ENCODE results near the gene UNC50. TPM values are rescaled to one million over a fixed set of nuclear protein-coding genes. Genes with fewer than 3 reads are reported as not detected.
A peak's percentile ranks its signal among the peaks of the same experiment; 100 is the strongest.

Gene UNC50
- total and polyA plus RNA-seq, 2 donors from 2014 or later: 53.2 to 58.0 TPM

DNA sequence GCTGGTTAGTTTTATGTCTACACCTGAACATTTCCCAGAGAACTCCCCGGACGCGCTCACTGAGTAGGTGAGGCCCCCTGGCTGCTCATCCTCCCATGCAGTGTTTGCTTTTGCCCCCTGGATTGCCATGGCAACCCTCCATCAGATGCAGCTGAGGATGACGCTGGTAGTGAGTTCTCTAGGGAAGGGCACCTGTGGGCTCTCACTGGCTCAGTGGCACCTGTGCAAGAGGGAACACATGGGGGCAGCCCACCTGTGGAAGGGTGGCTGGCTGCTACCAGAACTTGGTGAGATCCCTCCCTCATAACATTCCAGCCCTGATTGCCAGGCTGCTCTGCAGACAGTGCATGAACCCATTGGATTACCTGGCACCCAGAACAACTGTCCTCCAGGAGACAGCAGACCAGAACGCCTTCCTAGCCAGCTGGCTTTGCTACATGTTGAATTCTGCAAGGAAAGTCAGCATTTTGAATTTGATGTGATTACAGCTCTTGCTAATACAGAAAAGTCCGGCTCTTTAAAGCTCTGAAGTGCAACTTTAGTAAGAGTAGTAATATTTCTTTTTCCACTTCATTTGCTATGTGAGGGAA lies 21.7 kb upstream of the UNC50 start:
- no peaks in the 10 kb centered on the region for H3K9me3 ChIP-seq (ENCODE audit: control insufficient read depth in 2 of 3, insufficient read depth in 1 of 3, low read length in 3 of 3)
- DNase-seq: peak in 3 of 5 donors; percentile 56 to 74 (median 74)
- H3K27ac ChIP-seq (ENCODE audit: low read depth in 2 of 2, low read length in 2 of 2): no peak overlapping the region
- peaks cover 0 to 13% (median 9%) of the 10 kb centered on the region in 3 donors for H3K36me3 ChIP-seq (ENCODE audit: control insufficient read depth in 2 of 3, insufficient read depth in 3 of 3, low read length in 3 of 3)
- H3K4me3 ChIP-seq (ENCODE audit: low read length in 3 of 3): no peak overlapping the region
- intact Hi-C loops (cut with DNase I): no loop called here
- FAIRE-seq: no peak
- TF ChIP-seq, protein P1, sequence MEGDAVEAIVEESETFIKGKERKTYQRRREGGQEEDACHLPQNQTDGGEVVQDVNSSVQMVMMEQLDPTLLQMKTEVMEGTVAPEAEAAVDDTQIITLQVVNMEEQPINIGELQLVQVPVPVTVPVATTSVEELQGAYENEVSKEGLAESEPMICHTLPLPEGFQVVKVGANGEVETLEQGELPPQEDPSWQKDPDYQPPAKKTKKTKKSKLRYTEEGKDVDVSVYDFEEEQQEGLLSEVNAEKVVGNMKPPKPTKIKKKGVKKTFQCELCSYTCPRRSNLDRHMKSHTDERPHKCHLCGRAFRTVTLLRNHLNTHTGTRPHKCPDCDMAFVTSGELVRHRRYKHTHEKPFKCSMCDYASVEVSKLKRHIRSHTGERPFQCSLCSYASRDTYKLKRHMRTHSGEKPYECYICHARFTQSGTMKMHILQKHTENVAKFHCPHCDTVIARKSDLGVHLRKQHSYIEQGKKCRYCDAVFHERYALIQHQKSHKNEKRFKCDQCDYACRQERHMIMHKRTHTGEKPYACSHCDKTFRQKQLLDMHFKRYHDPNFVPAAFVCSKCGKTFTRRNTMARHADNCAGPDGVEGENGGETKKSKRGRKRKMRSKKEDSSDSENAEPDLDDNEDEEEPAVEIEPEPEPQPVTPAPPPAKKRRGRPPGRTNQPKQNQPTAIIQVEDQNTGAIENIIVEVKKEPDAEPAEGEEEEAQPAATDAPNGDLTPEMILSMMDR (IDR thresholded peaks at IDR 0.05; ENCODE audit: borderline replicate concordance, extremely low read depth, insufficient read depth): no peak
- no peaks in the 10 kb centered on the region for H3K4me1 ChIP-seq (ENCODE audit: control insufficient read depth in 2 of 3, insufficient read depth in 2 of 3, low read depth in 1 of 3, low read length in 3 of 3)
- H3K27me3 ChIP-seq (ENCODE audit: control insufficient read depth, insufficient read depth, low read length): no peaks in the 10 kb centered on the region
- H3K9ac ChIP-seq (ENCODE audit: low read length in 3 of 3): no peak overlapping the region

DNA sequence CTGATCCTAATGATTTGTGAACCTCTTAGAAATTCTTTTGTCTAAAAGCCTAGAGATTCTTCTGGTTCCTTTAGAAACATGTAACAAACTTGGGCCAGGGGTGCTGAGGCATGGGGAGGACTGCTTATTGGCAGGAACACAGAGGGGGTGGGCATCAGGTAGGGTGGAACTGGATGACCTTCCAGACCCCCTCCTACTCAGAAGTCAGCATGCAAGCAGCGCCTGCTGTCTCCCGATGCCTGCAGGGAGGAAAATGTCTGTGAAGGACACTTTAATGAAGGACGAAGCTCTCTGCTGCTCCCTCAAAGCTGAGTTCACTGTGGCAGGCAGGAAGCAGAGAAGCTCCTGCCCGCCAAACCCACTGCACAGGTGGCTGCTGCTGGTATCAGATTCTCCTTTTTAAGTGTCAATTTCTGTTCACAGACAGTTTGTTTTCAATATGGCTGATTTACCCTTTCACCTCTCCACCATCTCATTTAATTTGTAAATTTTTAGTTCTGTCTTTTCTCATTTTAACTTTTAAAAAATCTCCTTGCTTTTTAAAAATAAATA lies 19.4 kb upstream of the UNC50 start:
- Histone ChIP-seq H3K36me3 (ENCODE audit: control insufficient read depth in 2 of 3, insufficient read depth in 3 of 3, low read length in 3 of 3) (peaks cover 0 to 5% (median 3%) of the 10 kb centered on the region in 3 donors), H3K27ac (ENCODE audit: low read depth in 2 of 2, low read length in 2 of 2) (no peak overlapping the region), H3K9me3 (ENCODE audit: control insufficient read depth in 2 of 3, insufficient read depth in 1 of 3, low read length in 3 of 3) (peaks cover 0 to 1% (median 0%) of the 10 kb centered on the region in 3 donors), H3K4me3 (ENCODE audit: low read length in 3 of 3) (no peak overlapping the region), H3K4me1 (ENCODE audit: control insufficient read depth in 2 of 3, insufficient read depth in 2 of 3, low read depth in 1 of 3, low read length in 3 of 3) (no peaks in the 10 kb centered on the region), H3K9ac (ENCODE audit: low read length in 3 of 3) (no peak overlapping the region), H3K27me3 (ENCODE audit: control insufficient read depth, insufficient read depth, low read length) (no peaks in the 10 kb centered on the region)
- FAIRE-seq: no peak
- TF ChIP-seq, protein P1 (IDR thresholded peaks at IDR 0.05; ENCODE audit: borderline replicate concordance, extremely low read depth, insufficient read depth): no peak
- peak in 3 of 5 donors; percentile 20 to 38 (median 35) for DNase-seq
- intact Hi-C loops (cut with DNase I): no loop called here

DNA sequence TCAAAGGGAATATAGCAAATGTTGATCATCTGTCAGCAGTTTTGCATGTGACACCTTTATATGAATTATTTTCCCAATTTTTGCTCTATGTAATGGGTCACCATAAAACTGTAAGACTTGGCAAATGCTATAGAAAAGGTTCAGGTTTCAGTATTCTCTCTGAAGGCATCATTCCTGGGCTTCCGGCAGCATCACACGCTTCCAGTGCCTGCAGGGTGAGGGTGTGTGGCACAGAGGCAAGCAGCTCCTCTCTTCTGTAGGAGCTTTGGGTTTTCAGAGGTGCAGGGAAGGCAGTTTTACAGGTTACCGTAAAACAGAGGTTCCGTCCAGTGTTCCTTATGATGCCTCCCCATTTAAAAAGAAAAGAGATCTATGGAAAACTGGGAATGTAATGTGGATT lies 18.9 kb upstream of the UNC50 start:
- intact Hi-C loops (cut with DNase I): no loop called here
- Histone ChIP-seq H3K9me3 (ENCODE audit: control insufficient read depth in 2 of 3, insufficient read depth in 1 of 3, low read length in 3 of 3) (peaks cover 0 to 2% (median 0%) of the 10 kb centered on the region in 3 donors), H3K27me3 (ENCODE audit: control insufficient read depth, insufficient read depth, low read length) (no peaks in the 10 kb centered on the region), H3K4me3 (ENCODE audit: low read length in 3 of 3) (no peak overlapping the region), H3K27ac (ENCODE audit: low read depth in 2 of 2, low read length in 2 of 2) (no peak overlapping the region), H3K4me1 (ENCODE audit: control insufficient read depth in 2 of 3, insufficient read depth in 2 of 3, low read depth in 1 of 3, low read length in 3 of 3) (no peaks in the 10 kb centered on the region), H3K9ac (ENCODE audit: low read length in 3 of 3) (no peak overlapping the region), H3K36me3 (ENCODE audit: control insufficient read depth in 2 of 3, insufficient read depth in 3 of 3, low read length in 3 of 3) (peaks cover 0 to 5% (median 2%) of the 10 kb centered on the region in 3 donors)
- no peak for FAIRE-seq
- TF ChIP-seq, protein P1 (IDR thresholded peaks at IDR 0.05; ENCODE audit: borderline replicate concordance, extremely low read depth, insufficient read depth): no peak
- DNase-seq: no peak

All from kidney (tissue), 14 donors.